ENCODE data around the gene PLRG1. TPM values are rescaled to one million over a fixed set of nuclear protein-coding genes. Genes with fewer than 3 reads are reported as not detected.

PLRG1 gene
- total RNA-seq, 2 experiments from 2014 or later = 80.1 to 82.6 TPM

GRCh38 chr4:154569028-154569427 is 18.8 kb upstream of the PLRG1 start:
- ATAC-seq (no peak), DNase-seq (no peak)
- CTCF ChIA-PET = interaction anchor here (1.0 kb wide), 1 partner anchor 10 kb away, joined by 3 read pairs; no protein-coding TSS in a partner anchor
- Mint-ChIP-seq H3K36me3 (ENCODE audit: low read depth) (no peaks in the 10 kb centered on the region), H3K4me1 (ENCODE audit: low read depth) (no peaks in the 10 kb centered on the region), H3K4me3 (no peak overlapping the region), H3K27me3 (ENCODE audit: low read depth) (peaks cover 4% of the 10 kb centered on the region), H3K9me3 (ENCODE audit: insufficient read depth) (no peaks in the 10 kb centered on the region), H3K27ac (no peak overlapping the region)
- POLR2A ChIA-PET = no interaction called here

DNA sequence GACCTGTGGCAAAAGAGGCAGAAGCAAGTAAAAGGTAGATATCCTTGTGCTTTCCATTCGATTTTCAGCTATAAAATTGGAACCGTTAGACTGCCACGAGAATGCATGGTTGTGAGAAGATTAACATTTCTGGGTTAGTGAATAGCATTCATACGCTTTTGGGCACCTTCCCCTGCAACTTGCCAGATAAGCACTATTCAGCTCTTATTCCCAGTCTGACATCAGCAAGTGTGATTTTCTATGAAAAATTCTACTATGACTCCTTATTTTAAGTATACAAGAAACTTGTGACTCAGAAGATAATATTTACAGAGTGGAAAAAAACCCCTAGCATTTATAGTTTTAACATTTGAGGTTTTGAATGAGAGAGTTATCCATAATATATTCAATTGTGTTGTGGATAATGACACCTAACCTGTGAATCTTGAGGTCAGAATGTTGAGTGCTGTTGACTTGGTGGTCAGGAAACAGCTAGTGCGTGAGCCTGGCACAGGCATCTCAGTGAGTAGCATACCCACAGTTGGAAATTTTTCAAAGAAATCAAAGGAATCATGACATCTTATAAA is 16.5 kb upstream of the PLRG1 start:
- no peak for DNase-seq
- Mint-ChIP-seq H3K4me1 (ENCODE audit: low read depth) (no peaks in the 10 kb centered on the region), H3K27ac (no peak overlapping the region), H3K27me3 (ENCODE audit: low read depth) (peaks cover 7% of the 10 kb centered on the region), H3K36me3 (ENCODE audit: low read depth) (no peaks in the 10 kb centered on the region), H3K4me3 (no peak overlapping the region), H3K9me3 (ENCODE audit: insufficient read depth) (no peaks in the 10 kb centered on the region)
- POLR2A ChIA-PET = no interaction called here
- CTCF ChIA-PET = interaction anchor here (2.5 kb wide), 1 partner anchor 52 kb away, joined by 8 read pairs; no protein-coding TSS in a partner anchor
- no peak for ATAC-seq

DNA sequence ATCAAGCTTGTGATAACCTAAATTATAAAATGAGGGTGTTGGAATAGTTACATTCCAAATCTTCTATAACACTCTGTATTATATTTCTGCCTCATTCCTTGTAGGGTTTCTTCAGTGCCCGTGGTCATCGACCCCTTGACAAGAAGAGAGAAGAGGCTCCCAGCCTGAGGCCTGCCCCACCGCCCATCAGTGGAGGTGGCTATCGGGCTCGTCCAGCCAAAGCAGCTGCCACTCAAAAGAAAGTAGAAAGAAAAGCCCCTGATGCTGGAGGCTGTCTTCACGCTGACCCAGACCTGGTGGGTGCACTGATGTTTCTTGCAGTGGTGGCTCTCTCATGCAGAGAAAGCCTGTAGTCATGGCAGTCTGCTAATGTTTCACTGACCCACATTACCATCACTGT is 15.5 kb upstream of the PLRG1 start:
- H3K4me3 Mint-ChIP-seq = no peak overlapping the region
- ChIA-PET POLR2A (no interaction called here), CTCF (interaction anchor here (2.5 kb wide), 1 partner anchor 53 kb away, joined by 8 read pairs; no protein-coding TSS in a partner anchor)
- H3K4me1 Mint-ChIP-seq (ENCODE audit: low read depth) = no peaks in the 10 kb centered on the region
- no peaks in the 10 kb centered on the region for H3K36me3 Mint-ChIP-seq (ENCODE audit: low read depth)
- H3K27me3 Mint-ChIP-seq (ENCODE audit: low read depth) = peaks cover 9% of the 10 kb centered on the region
- no peak for ATAC-seq
- DNase-seq = no peak
- H3K9me3 Mint-ChIP-seq (ENCODE audit: insufficient read depth) = no peaks in the 10 kb centered on the region
- no peak overlapping the region for H3K27ac Mint-ChIP-seq

GRCh38 chr4:154564311-154564710 is 14.1 kb upstream of the PLRG1 start:
- POLR2A ChIA-PET = no interaction called here
- CTCF ChIA-PET = interaction anchor here (2.5 kb wide), 1 partner anchor 55 kb away, joined by 8 read pairs; no protein-coding TSS in a partner anchor
- ATAC-seq (no peak), DNase-seq (no peak)
- no peaks in the 10 kb centered on the region for H3K36me3 Mint-ChIP-seq (ENCODE audit: low read depth)
- no peaks in the 10 kb centered on the region for H3K9me3 Mint-ChIP-seq (ENCODE audit: insufficient read depth)
- H3K27ac Mint-ChIP-seq = no peak overlapping the region
- H3K4me3 Mint-ChIP-seq = no peak overlapping the region
- H3K27me3 Mint-ChIP-seq (ENCODE audit: low read depth) = peaks cover 9% of the 10 kb centered on the region
- H3K4me1 Mint-ChIP-seq (ENCODE audit: low read depth) = peaks cover 3% of the 10 kb centered on the region

GRCh38 chr4:154562697-154563254 is 12.6 kb upstream of the PLRG1 start, which contains the start of gene FGB:
Gene FGB (plus strand): TSS chr4:154563011. CDS start chr4:154563019, 8 bp downstream.
- no peak for ATAC-seq
- ChIA-PET CTCF (interaction anchor here (1.7 to 6.0 kb wide), 2 partner anchors 13 to 57 kb away, joined by 4 to 160 read pairs; partner anchors contain the start of genes FGG and PLRG1), POLR2A (no interaction called here)
- no peak within 1 kb of the TSS for H3K4me3 Mint-ChIP-seq
- peaks cover 3% of the 10 kb centered on the region for H3K4me1 Mint-ChIP-seq (ENCODE audit: low read depth)
- no peaks in the 10 kb centered on the region for H3K9me3 Mint-ChIP-seq (ENCODE audit: insufficient read depth)
- no peak for DNase-seq
- peaks cover 9% of the 10 kb centered on the region for H3K27me3 Mint-ChIP-seq (ENCODE audit: low read depth)
- no peak within 1 kb of the TSS for H3K27ac Mint-ChIP-seq
- H3K36me3 Mint-ChIP-seq (ENCODE audit: low read depth) = no peaks in the 10 kb centered on the region

- no peaks in the 10 kb centered on the region for H3K9me3 Mint-ChIP-seq (ENCODE audit: insufficient read depth)
- no peak overlapping the region for H3K27ac Mint-ChIP-seq
- CTCF ChIA-PET = interaction anchor here (3.3 to 6.0 kb wide), 2 partner anchors 12 to 59 kb away, joined by 49 to 160 read pairs; partner anchors contain the start of genes FGG and PLRG1
- H3K36me3 Mint-ChIP-seq (ENCODE audit: low read depth) = no peaks in the 10 kb centered on the region
- H3K4me1 Mint-ChIP-seq (ENCODE audit: low read depth) = peaks cover 3% of the 10 kb centered on the region
- ATAC-seq (no peak), DNase-seq (no peak)
- H3K4me3 Mint-ChIP-seq = no peak overlapping the region
- POLR2A ChIA-PET = no interaction called here
- H3K27me3 Mint-ChIP-seq (ENCODE audit: low read depth) = peaks cover 7% of the 10 kb centered on the region
Observed at GRCh38 chr4:154560824-154561231, 10.6 kb upstream of the PLRG1 start.

DNA sequence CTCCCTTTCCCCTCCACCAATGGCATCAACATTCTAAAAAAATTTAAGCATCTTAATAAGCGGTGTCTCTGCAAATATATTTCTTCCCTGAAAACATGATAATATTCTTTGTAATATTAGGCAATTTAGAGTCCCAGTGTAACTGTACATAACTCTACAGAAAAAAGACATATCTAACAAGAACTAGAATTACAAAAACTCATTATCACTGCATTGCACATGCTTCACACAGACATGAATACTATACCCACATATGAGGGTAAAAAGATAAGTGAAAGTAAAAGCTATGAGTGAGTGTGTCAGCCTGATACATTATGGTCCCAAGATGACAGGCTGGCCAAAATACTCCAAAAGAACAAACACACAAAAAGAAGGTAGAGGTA is 10.2 kb upstream of the PLRG1 start:
- Mint-ChIP-seq H3K4me3 (no peak overlapping the region), H3K27me3 (ENCODE audit: low read depth) (peaks cover 7% of the 10 kb centered on the region), H3K4me1 (ENCODE audit: low read depth) (peaks cover 3% of the 10 kb centered on the region), H3K9me3 (ENCODE audit: insufficient read depth) (no peaks in the 10 kb centered on the region), H3K36me3 (ENCODE audit: low read depth) (no peaks in the 10 kb centered on the region), H3K27ac (no peak overlapping the region)
- CTCF ChIA-PET = interaction anchor here (1.7 to 6.0 kb wide), 3 partner anchors 11 to 59 kb away, joined by 5 to 160 read pairs (median 49); partner anchors contain the start of genes FGG and PLRG1
- no peak for ATAC-seq
- no peak for DNase-seq
- POLR2A ChIA-PET = no interaction called here

DNA sequence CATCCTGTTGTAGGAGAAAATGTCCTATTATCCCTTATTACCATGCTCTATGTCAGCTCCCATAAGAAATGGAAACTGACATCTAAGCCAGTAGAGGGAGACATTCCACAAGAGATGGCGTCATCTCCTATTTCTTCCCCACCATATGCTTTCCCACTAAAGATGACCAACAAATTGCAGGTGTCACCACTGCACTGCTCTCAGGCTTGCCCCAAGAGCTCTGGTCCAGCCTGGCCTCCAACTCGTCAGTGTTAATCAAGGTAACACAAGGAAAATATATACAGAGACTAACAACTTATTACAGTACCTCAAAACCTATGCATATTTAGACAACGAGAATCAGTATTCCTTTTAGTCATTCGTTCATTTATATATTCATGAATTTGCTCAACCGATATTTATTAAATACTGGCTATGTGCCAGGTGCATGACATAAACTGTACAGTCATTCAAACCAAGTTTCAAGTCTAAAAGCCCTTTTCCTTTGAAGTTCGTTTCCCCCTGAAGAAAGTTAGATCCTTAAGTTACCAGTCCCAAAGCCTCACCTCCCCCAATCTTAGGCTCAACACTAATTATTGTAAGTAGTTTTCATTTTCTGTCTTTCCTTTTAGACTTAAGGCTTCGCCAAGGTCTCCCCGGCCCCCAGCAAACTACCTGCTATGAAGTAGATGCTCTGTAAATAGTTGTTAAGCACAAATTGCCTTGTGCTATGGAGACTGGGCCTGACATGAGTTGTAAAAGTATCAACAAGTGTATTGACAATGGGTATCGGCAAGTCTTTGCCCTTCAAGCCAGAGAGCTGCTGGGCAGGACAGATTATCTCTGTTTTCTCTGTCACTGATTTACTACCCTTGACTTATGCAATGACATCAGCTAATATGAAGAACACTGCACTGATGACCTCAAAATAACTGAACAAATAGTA is 9.6 kb upstream of the PLRG1 start:
- H3K9me3 Mint-ChIP-seq (ENCODE audit: insufficient read depth) = no peaks in the 10 kb centered on the region
- ATAC-seq = no peak
- POLR2A ChIA-PET = interaction anchor here (1.0 to 1.4 kb wide), 2 partner anchors 10 to 59 kb away, joined by 3 to 5 read pairs; partner anchors contain the start of gene PLRG1

DNA sequence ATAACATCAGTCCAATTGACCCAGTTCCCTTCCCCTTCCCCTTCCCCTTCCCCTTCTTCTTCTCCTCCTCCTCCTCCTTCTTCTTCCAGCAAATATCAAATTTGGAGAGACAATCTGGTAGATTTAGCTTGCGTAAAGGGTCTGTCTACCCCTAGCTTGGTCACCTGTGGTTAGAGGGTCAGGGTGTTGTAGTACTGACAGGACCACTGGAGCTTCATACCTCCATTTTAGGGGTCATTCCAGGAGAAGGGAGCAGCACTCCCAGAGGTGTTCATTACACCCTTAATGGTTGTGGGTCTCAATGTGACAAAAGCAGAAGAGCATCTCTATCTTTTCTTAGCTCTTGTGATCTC is 8.9 kb upstream of the PLRG1 start:
- Mint-ChIP-seq H3K27me3 (ENCODE audit: low read depth) (peaks cover 7% of the 10 kb centered on the region), H3K4me1 (ENCODE audit: low read depth) (peaks cover 3% of the 10 kb centered on the region), H3K9me3 (ENCODE audit: insufficient read depth) (no peaks in the 10 kb centered on the region), H3K27ac (no peak overlapping the region), H3K36me3 (ENCODE audit: low read depth) (no peaks in the 10 kb centered on the region), H3K4me3 (no peak overlapping the region)
- no peak for DNase-seq
- ATAC-seq = no peak
- POLR2A ChIA-PET = interaction anchor here (1.0 to 1.4 kb wide), 2 partner anchors 9 to 60 kb away, joined by 3 to 5 read pairs; partner anchors contain the start of gene PLRG1
- CTCF ChIA-PET = interaction anchor here (0.6 to 6.0 kb wide), 14 partner anchors 9 to 73 kb away, joined by 3 to 160 read pairs (median 4); partner anchors contain the start of genes FGG and PLRG1

More for the DNA sequence above, 9.6 kb upstream of the PLRG1 start:
- H3K36me3 Mint-ChIP-seq (ENCODE audit: low read depth) = no peaks in the 10 kb centered on the region
- H3K4me1 Mint-ChIP-seq (ENCODE audit: low read depth) = peaks cover 3% of the 10 kb centered on the region
- CTCF ChIA-PET = interaction anchor here (0.6 to 6.0 kb wide), 14 partner anchors 8 to 73 kb away, joined by 3 to 160 read pairs (median 4); partner anchors contain the start of genes FGG and PLRG1
- no peak for DNase-seq
- H3K4me3 Mint-ChIP-seq = no peak overlapping the region
- H3K27me3 Mint-ChIP-seq (ENCODE audit: low read depth) = peaks cover 7% of the 10 kb centered on the region
- no peak overlapping the region for H3K27ac Mint-ChIP-seq

- POLR2A ChIA-PET = no interaction called here
- CTCF ChIA-PET = interaction anchor here (1.0 to 6.9 kb wide), 10 partner anchors 11 to 907 kb away, joined by 3 to 206 read pairs (median 4); partner anchors contain the start of gene FGG
- DNase-seq (peak; percentile 76), ATAC-seq (peak; percentile 34)
- H3K36me3 Mint-ChIP-seq (ENCODE audit: low read depth) = peaks cover 10% of the 10 kb centered on the region
- H3K9me3 Mint-ChIP-seq (ENCODE audit: insufficient read depth) = no peaks in the 10 kb centered on the region
- peaks cover 23% of the 10 kb centered on the region for H3K4me1 Mint-ChIP-seq (ENCODE audit: low read depth)
- H3K27me3 Mint-ChIP-seq (ENCODE audit: low read depth) = no peaks in the 10 kb centered on the region
- H3K4me3 Mint-ChIP-seq = no peak overlapping the region
- H3K27ac Mint-ChIP-seq = no peak overlapping the region
Observed at GRCh38 chr4:154551872-154552686, 1.9 kb upstream of the PLRG1 start.

GRCh38 chr4:154545689-154546088 is 4.5 kb downstream of the PLRG1 start:
- ChIA-PET CTCF (no interaction called here), POLR2A (no interaction called here)
- no peak for ATAC-seq
- Mint-ChIP-seq H3K27me3 (ENCODE audit: low read depth) (no peaks in the 10 kb centered on the region), H3K27ac (no peak overlapping the region), H3K9me3 (ENCODE audit: insufficient read depth) (no peaks in the 10 kb centered on the region), H3K4me1 (ENCODE audit: low read depth) (peaks cover 16% of the 10 kb centered on the region), H3K36me3 (ENCODE audit: low read depth) (peaks cover 40% of the 10 kb centered on the region), H3K4me3 (no peak overlapping the region)
- no peak for DNase-seq
